NCI-H1436 (cell line): ENCODE measurements around the gene NOL9.
"Not testable (repeated sequence)": the region's sequence is repeated elsewhere in the genome, so short reads cannot be mapped to it uniquely, and the experiment has no call there.

Experiments
- DNase-seq: peaks from one replicate; lab custom pipeline; 2025; lab: John Stamatoyannopoulos, UW

NOL9 gene

DNA sequence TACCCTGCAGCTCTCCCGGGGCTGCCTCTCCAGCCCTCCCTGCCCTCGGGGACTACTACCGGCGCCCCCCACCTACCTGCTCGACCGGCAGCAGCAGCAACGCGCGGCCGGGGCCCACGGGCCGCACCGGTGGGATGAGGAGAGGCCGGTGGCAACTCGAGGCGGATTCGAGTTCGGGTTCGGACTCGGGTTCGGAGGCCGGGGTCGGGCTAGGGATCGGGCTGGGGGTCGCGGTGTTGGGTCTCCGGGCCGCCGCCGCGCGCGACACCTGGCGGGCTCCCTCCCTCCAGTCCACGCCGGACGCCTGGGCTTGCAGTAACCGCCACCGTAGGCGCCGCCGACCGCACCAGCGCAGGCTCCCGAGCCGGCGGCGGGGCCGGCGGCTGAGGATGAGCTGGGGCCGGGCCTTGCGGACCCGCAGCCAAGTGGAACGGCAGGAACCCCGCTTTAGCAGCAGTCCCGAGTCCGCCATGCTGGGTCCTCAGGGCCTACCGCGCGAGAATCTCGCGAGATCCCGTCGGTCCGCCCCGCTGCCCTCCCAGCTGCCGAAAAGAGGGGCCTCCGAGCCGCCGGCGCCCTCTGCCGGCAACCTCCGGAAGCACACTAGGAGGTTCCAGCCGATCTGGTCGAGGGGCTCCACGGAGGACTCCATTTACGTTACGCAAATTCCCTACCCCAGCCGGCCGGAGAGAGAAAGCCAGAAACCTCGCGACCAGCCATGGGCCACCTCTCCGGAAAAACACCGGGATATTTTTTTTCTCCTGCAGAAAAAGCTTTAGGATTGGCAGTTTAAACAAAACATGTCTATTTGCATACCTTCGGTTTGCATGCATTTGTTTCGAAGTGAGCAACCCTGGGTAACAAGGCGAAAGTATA, at the start of gene NOL9:
Gene NOL9, minus strand, starts transcription at position 483 of the 876 bp plus-strand sequence. Its CDS starts 11 bp downstream, at position 472.
- peak; percentile 91 for DNase-seq

DNA sequence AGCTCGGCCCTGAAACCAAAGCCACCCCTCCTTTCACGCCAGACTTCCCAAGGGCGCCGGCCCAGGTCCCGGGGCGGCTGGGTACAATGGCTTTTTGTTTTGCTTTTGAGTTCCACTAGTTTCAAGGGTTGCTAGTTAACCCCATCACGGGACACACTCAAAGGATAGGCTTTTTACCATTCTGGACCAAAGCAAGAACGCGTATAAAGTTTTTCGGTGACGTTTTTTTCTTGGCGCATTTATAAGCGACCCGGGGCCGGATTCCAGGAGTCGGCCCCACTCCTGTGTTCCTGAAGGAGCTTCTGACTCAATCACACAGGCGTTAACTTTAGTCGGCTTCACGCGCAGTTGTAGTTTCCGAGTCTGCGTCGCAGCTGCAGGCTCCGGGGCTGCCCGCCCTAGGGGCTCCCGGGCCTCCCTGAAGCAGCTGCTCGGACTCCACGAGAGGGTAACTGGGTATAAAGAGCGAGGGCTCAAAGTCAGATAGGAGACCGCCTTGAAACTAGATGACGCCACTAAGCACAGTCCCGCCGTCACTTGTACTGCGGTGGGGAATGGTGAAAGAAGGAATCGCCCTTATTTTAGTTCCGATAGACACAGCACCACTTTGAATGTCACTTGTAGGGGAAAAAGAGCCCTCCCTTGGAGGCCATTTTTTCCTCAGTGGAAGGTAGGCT, 49.1 kb upstream of the NOL9 start:
- DNase-seq: no peak

DNA sequence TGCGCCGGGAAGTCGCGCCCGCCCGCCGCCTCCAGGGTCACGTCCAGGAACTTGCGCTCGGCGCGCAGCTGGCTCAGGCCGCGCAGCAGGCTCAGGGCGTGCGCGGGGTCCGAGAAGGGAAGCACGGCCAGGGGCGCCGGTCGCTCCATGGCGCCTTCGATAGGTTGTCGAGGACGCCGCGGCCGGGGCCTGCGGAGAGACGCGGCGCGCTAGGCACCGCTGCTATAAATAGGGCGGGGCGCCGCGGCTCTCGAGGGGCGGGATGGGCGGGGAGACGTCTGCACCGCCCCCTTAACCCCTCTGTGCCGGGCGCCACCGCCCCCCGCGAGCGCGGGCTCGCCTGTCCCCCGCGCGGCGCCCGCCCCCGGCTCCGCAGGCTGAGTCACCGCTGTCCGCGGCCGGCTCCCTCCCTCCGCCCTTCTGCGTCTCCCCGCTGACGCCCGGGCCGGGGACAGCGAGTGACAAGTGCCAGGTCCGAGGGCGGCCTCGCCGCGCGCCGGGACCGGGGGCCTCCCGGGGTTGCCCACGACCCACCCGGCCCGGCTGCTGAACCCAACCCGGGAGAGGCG, 48.4 kb upstream of the NOL9 start, which contains the start of gene KLHL21:
Gene KLHL21, minus strand, starts transcription at position 201 of the 569 bp plus-strand sequence. Its CDS starts 52 bp downstream, at position 149.
- DNase-seq: peak; percentile 63

DNA sequence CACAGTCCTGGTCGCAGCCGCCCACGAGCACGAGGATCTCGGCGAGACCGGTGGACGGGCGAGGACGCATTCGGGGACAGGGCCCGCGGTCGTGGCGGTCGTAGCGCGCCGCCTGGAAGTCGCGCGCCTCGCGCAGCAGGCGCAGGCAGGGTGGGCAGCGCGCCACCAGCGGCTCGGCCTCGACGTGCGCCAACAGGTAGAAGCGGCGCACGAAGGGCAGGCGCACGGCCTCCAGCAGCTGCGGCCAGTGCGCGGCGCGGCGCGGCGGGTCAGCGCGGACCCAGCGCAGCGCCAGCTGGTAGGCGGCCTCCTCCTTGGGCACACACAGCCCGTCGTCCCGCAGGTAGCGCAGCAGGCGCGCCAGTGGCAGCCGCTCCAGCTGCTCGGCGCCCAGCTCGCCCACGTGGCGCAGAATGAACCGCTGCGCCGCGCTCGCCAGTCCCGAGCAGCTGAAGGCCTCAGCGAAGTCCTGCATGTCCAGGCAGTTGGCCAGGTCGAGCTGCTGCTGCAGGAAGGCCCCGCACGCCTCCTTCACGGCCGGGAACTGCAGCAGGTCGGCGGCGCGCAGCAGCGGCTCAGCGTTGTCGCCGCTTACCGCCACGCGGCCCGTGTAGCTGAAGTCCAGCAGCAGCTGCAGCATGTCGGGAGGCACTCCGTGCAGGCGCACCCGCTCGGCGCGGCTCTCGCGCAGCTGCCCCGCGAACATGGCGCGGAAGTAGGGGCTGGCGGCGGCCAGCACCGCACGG, 47.8 kb upstream of the NOL9 start:
- DNase-seq: no peak

DNA sequence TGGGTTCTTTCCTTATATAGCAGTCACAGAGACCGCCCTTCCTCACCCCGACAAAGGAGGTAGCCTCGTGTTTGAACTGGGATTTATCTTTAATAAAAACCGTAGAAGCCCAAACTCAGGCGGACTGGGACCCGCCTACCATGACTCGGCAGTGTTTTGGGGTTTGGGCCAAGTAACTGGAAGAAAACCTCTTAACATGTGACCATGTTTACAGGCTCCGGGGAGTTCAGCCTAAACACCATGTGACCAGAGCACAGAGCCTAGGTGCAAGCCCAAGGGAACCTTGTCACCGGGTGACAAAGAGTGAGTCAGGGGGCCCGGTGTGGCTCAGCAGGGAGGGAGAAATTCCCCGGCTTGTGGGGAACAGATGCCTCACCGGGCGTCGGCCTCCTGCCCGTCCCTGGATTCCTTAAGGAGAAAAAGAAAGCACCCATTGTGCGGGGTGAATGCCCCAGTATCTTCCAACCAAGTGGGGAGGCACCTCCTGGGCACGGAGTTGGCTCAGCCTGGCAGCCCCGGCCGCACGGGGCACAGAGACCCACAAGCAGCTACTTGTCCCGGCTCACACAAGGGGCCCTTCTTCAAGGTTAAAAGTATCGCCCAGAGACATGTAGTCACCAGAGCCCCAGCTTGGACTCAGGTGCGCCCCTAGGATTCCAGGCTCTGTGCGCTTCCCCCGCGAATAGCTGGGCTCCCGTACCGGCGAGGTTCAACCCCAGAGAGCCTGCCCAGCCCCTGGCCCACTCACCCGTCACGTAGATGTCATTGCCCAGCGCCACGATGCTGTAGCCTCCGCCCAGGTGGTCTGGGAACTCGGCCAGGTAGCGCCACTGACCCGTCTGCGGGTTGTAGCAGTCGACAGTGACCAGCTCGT, 47.0 kb upstream of the NOL9 start:
- no peak for DNase-seq

DNA sequence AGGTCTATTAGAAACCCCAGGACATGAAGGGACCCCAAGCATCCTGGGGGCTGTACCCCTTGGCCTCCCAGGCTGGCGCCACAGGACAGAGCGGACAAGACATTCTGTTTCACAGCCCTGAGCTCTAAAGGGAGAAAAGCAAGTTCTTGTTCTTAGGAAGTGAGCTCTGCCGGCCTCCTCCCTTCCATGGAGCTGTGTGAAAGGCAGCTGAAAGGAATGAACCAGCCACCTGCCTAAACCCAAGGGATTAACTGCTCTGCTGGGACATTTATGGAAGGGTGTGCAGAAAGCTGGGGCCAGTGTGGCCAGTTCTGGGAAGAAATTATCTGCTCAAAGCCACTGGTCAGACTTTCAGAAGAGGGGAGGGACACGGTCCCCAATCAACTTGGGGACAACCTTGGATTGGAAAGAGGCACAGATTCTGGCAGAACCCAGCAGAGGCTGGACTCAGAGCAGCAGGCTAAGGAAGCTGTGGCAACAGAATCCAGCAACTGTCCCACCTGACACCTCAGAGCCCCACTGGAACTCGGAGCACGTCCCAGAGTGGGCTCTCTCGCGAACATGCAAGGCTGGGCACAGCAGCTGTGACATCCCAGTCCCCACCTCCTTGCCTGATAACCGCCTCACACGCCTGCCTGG, 46.2 kb upstream of the NOL9 start:
- DNase-seq: no peak

DNA sequence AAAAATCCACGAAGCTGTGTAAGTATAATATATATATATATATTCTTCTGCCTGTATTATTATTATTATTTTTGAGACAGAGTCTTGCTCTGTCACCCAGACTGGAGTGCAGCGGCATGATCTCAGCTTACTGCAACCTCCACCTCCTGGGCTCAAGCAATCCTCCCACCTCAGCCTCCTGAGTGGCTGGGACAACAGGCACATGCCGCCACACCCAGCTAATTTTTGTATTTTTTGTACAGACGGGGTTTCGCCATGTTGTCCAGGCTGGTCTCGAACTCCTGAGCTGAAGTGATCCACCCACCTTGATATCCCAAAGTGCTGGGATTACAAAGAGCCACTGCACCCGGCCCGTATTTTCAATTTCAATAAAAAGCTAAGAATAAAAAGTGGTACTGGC, 45.7 kb upstream of the NOL9 start:
- not testable (repeated sequence) for DNase-seq

DNA sequence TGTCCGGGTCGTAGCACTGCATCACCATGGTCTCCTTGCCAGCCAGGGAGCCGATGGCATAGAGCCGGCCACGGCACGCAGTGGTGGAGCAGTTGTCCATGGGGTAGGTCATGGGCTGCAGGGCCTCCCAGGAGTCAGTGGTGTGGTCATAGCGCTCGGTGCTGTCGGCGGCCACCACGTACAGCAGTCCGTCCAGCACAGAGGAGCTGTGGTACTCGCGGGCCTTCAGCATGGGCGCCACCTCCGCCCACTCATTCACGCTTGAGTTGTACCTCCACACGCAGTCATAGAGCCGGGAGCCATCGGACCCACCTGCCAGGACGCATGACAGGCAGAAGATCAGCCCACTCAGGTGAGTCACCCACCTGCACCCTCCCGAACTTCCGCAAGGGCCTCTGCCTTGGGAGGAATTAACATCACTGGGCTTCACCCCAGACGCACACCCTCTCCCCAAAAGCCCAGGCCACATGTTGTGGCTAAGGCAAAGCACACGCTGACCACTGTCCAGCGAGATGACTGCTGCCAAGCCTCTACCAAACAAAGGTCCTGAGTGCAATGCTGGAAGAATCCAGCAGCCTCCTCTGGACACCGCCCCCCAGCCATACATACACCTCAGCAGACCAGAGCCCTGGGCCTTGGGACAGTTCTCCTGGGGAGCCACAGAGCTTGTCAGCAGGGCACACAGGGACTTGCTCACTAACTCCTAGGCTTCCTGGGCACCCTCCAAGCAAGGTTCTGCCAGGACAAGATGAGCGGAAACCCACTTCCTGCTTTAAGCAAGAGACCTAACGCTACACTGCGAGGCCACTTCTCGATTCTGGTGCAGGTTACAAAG, 45.0 kb upstream of the NOL9 start:
- DNase-seq: no peak

DNA sequence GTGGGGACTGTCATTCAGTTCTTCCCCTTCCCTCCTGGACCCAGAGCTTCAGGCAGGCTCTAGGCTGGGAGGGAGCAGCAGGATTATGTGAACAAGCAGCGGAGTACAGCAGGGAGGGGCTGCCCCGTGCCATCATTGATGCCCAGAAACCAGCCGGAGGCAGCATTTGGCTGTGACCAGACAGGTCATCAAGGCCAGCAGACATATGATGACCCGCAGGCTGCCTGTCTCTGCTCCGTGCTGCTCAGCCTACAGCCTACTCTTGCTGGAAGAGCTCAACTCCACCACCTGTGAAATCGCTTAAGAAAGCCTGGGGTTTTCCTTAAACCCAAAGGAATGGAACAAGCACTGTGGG, 43.4 kb upstream of the NOL9 start:
- no peak for DNase-seq

DNA sequence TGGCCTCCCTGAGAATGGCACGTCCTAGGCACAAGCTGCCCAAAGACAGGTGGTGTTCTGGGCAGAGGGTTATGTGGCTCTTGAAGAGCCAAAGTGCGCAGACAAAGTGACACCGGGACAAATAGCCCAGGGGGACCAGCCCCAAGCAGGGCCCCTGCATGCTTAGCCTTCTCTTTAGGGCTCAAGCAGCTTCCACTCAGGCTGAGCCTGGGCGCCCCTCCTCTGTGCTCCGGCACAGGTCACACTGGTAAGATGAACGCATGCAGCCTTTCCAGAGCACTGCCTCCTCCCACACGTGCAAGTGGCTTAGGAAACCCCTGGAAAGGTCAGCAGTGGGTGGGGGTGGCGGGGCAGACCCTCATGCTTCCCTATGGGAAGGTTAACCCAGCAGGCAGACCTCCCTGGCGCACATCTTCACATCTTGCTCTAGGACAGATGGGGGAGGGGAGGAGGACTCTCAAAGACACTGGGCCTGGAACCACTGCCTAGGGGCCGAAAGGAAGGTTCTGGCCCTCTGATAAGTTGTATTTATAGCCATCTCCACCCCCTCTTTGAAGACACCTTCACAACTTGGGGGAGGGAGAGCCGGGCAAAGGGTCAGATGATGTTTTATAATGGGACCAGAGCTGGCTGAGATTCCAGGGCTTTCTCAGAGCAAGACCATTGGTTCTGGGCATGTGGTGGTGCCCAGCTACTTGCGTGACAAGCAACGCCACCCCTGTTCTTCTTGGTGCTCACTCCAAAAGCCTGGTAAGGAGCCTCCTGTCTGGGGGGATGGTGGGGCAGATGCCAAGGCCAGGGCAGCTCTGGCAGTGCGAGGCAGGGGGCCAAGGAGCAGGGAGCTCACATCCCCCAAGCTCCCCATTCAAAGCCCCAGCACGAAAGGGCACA, 42.8 kb upstream of the NOL9 start:
- DNase-seq: no peak

DNA sequence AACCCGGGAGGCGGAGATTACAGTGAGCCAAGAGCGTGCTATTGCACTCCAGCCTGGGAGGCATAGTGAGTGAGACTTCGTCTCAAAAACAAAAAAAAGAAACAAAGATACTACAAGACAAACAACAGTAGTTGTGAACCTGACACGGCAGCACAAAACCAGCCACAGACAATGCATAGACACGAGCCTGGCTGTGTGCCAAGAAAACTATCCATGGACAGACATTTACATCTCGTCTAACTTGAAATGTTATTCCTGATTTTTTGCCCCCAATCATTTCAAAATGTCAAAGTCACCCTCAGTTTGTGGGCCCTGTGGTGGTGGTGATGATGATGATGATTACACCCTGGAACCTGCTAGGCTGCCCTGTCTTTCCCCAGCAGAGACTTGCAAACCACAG, 42.0 kb upstream of the NOL9 start:
- DNase-seq: no peak

DNA sequence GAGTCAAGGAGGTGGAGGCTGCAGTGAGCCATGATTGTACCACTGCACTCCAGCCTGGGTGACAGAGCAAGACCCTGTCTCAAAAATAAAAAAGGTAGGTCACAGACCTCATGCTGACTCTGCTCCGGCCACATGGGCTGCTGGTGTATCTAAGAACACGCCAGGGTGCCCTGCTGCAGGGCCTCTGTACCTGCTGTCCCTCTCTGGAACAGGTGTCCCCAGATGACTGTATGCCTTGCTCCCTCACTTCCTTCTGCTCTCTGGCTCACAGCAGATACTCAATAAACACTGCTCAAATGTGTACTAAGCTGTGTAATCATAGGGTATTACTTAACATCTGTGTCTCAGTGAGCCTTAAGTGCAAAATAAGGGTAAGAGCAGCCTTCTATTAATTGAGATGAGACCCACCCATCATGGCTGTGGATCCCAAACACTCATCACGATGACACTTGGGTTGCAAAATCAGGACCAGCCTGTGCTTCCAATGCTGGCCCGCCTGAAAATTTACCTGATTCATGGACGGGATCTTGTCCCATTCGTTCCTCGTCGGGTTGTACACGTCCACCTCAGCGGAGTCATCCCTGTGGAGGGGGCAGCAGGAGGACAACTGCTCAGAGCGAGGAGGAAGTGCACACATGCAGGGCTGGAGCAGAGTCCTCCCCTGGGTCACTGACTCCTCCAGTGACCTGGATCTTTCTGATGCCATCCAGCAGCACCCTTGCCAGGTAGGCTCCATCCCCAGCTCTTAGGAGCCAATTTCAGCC, 40.8 kb upstream of the NOL9 start:
- no peak for DNase-seq

DNA sequence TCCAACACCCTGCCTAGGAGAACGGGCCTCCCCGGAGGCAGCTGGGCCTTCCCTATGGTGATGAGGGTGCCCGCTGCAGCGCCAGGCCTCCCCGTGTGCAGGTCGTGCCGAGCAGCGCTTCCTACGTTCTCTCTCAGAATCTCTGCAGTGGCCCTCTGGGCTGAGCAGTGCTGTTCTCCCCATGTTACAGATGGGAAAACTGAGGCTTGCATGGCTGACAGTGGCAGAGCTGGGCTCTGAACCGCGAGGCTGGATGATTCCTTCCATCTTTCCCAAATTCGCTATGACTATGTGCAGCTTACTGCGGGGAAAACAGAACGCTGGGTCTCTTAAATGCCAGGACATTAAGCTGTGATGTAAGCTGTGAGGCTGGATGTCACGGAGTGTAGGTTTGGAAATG, 39.5 kb upstream of the NOL9 start:
- no peak for DNase-seq

DNA sequence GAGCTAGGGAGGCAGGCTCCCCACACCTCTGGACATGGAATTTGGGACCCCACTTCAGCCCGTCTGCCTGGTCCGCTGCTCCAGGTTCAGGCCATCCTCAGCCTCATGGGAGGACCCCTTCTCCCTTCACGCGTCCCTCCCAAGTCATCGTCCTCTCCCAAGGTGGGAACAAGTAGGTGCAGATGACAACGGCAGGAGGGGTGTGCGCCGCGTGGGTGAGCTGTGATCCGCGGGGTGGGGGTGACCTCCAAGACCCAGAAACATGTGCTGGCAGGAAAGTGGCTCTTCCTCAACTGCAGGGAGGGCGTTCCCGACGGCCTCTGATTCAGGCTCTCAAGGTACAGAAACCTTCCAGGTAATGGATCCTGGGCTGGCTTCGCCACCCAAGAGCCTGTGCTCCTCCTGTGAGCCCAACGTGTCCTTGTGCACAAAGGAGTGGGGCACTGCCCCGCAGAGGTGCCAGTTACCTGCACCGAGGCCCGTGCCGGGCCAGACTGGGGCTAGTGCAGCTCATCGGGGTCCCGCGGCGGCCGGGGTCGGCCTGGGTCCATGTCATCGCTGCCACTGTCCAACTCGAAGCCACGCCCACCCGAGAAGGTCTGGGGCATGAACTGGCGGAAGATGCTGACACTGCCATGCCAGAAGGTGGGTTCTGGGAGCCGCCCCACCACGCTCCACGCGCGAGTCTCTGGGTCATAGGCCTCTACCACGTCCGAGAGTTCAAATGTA, 38.7 kb upstream of the NOL9 start:
- no peak for DNase-seq

DNA sequence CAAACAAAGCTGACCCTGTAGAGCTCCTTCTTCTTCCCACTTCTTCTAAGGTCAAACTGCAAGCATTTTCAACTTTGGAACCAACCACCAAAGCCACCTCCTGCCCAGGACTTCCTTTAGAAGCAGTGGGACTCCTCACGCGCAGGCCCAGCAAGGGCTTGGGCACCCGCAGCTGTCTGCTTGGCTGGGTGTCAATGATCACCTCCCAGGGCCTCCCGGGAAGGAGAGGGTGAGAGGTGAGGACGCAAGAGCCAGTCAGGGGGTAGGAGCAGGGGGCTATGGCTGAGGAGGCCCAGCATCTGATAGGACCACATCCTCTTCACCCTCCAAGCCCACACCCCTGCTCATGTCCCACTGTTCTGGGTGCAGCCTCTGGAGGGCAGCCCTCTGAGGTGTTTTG, 38.1 kb upstream of the NOL9 start:
- DNase-seq: no peak

DNA sequence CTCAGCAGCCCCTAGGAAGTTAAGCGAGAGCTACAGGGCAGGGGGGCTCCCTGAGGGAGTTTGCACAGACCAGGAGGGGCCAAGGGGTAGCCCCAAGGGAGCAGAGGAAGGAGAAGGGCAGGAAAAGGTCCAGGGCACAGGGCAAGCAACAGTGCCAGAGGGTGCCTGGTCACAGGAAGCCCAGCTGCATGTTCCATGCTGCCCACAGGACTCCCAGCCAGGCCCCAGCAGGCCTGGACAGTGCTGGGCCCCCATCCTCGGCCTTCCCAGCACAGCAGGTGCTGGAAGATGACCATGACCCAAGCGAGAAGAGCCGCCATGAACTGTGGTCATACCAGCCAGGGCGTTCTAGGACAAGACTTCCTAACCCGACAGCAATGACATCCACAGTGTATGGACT, 37.3 kb upstream of the NOL9 start:
- no peak for DNase-seq

DNA sequence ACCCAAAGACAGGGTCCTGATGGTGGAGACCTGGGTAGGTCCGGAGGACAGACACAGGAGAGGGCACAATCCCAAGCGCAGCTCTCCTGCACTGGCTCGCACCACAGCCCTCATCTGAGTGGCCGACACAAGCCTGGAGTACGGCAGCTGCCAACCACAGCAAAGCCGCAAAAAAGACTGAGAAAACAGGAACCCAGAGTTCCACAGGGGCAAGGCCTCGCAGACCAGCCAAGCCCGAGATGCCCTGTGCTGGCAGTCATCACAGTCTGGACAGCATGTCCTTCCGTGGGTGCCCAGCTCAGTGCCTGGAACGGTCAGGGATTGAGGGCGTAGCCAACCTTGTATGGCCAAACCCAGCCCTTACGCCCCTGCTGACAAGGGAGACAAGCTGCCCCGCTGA, 36.9 kb upstream of the NOL9 start:
- no peak for DNase-seq
